GM12872 (cell line): Measurements from ENCODE around the gene IFNA4.
A peak's percentile ranks its signal among the peaks of the same experiment; 100 is the strongest.
"Not testable (repeated sequence)": the region's sequence is repeated elsewhere in the genome, so short reads cannot be mapped to it uniquely, and the experiment has no call there.

Experiments used
- CTCF ChIP-seq: IDR thresholded peaks from 3 replicates; pipeline ENCODE4 v1.5.1; 2011; ENCODE audit warnings: low read depth, mild to moderate bottlenecking, low read length, moderate library complexity; ENCODE audit not compliant: insufficient read depth

The IFNA4 gene

GRCh38 chr9:21172156-21172555 lies 15.2 kb downstream of the IFNA4 start:
- no peak for TF ChIP-seq CTCF

- TF ChIP-seq CTCF = no peak
These were observed 16.0 kb downstream of the IFNA4 start for GRCh38 chr9:21171351-21171750.

- not testable (repeated sequence) for TF ChIP-seq CTCF
These were observed 20.8 kb downstream of the IFNA4 start, which contains the start of gene IFNA21 for GRCh38 chr9:21166560-21166959. TSS of gene IFNA21 (minus strand) at chr9:21166660. CDS start at chr9:21166612, 48 bp downstream.

- no peak for TF ChIP-seq CTCF
These were observed 21.9 kb downstream of the IFNA4 start for GRCh38 chr9:21165516-21165915.

- no peak for TF ChIP-seq CTCF
These were observed 27.2 kb downstream of the IFNA4 start for GRCh38 chr9:21160178-21160577.

GRCh38 chr9:21155501-21155900 lies 31.9 kb downstream of the IFNA4 start:
- no peak for TF ChIP-seq CTCF

GRCh38 chr9:21154018-21154608 lies 33.3 kb downstream of the IFNA4 start:
- TF ChIP-seq CTCF = peak; percentile 53
